HG03064 (cell line): ENCODE measurements around the gene MAST2.
"Not testable (repeated sequence)": the region's sequence is repeated elsewhere in the genome, so short reads cannot be mapped to it uniquely, and the experiment has no call there.

Source experiments
- ATAC-seq: cut with Tn5 transposase; IDR thresholded peaks from one replicate; pipeline ENCODE4 v1.9.1; 2021; ENCODE audit warnings: low read depth; ENCODE audit not compliant: unreplicated experiment

MAST2 gene

DNA sequence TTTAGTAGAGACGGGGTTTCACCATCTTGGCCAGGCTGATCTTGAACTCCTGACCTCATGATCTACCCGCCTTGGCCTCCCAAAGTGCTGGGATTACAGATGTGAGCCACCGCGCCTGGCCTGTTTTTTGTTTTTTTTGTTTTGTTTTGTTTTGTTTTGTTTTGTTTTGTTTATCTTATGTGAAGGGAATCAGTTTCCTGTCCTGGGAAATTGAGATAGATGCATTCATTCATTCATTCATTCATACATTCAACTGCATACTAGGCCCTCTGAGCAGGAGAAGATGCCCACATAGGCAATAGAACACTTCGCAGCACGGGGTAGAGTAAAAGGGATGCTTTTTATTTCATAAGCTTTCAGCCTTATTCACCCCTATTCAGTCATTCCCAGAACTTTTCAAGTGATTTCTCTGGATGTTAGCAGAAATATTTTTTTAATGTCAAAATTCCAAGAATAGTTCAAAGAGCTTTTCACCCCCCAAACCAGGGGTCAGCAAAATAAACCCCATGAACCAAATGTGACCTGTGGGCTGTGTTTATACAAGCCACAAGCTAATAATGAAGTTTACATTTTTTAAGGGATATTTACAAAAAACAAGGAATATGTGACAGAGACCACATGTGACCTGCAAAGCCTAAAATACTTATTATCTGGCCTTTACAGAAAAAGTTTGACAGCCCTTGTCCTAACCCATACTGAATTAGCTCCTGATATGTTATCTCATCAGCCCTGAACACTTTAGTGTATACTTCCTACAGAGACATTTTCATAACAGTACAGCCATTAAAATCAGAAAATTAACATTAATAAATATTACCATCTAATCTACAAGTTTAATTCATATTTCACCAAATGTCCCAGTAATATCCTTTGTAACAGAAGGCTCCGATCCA, 127.1 kb downstream of the MAST2 start:
- ATAC-seq: no peak

DNA sequence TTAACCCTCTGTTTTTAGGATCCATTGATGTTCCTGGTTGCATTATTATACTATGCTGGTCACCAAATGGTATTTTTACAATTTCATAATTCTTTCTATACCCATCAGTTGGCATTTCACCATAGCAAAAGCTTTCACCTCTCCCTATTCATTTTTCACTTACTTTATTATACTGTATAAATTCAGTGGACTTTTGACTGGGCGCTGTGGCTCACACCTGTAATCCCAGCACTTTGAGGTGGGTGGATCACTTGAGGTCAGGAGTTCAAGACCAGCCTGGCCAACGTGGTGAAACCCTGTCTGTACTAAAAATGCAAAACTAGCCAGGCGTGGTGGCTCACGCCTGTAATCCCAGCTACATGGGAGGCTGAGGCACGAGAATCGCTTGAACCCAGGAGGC, 128.8 kb downstream of the MAST2 start:
- not testable (repeated sequence) for ATAC-seq

DNA sequence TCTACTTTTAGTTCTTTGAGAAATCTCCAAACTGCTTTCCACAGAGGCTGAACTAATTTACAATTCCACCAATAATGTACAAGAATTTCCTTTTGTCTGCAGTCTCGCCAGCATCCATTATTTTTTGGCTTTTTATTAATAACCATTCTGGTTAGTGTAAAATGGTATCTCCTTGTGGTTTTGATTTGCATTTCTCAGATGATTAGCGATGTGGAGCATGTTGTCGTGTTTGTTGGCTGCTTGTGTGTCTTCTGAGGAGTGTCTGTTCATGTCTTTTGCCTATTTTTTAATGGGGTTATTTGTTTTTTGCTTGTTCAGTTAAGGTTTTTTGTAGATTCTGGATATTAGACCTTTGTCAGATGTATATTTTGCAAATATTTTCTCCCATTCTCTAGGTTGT, 131.5 kb downstream of the MAST2 start:
- no peak for ATAC-seq

DNA sequence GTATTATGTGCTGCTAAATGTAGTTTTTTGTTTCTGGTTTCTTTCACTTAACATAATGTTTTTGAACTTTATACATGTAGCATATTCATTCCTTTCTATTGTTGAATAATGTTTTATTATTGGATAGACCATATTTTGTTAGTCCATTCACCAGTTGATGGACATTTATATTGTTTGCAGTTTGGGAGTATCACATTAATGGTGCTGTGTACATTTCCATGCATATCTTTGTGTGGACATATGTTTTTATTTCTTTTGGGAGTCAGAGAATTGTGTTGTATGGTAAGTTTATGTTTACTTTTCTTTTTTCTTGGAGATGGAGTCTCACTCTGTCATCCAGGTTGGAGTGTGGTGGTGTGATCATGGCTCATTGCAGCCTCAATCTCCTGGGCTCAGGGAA, 134.6 kb downstream of the MAST2 start:
- no peak for ATAC-seq

DNA sequence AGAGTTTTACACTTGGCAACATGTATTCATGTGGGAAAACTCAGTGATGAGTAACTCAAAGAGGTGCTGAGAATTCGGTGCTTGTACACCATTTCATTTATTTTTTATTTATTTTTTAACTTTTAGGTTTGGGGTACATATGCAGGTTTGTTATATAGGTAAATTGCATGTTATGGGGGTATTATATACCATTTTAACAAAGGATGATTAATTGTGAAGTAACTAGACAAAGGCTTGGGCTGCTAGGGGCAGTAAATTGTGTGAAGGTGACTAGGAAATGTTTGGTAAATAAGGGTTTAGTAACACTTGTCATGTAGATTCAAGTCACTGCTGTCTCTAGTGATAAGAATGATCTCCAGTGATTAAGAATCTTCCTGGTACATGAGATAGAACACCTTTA, 139.0 kb downstream of the MAST2 start:
- no peak for ATAC-seq

DNA sequence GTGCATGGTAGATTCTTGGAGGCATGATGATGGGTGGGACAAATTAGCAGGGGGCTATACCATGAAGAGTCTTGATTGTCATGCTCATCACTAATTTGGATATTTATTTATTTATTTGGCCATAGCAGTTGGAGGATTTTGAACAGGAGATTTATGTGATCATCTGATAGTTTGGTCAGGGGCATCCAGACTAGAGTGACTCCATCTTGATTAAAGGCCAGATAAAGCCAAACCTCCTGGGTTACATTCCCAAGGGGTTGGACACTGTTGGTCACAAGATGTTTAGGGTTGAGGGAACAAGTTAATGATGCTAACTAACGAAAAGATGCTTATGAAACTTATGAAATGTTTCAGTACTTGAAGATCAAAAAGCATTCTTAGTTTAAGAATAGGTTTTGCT, 139.8 kb downstream of the MAST2 start:
- no peak for ATAC-seq

DNA sequence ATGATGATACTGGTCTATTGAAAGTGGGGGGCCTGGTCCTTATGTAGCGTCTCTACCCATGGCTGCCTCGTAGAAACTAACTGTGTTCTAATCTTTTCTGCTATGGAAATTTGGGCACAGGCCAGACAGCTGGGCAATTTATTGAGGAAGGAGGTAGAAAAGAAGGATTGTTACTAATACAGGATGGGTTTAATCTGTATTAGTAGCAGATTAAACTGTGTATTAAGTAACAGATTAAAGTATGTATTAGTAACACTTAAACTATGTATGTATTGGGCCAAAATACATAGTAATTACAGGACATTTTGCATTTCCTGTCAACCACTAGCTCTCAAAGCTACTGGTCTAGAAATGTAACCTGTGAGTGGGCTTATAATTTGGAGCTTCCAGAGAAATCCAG, 142.0 kb downstream of the MAST2 start:
- no peak for ATAC-seq

DNA sequence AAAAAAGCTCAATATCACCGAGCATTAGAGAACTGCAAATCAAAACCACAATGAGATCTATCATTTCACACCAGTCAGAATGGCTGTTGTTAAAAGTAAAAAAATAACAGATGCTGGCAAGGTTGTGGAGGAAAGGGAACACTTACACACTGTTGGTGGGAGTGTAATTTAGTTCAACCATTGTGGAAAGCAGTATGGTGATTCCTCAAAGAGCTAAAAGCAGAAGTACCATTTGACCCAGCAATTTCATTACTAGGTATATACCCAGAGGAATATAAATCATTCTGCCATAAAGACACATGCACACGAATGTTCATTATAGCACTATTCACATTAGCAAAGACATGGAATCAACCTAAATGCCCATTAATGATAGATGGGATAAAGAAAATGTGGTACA, 146.1 kb downstream of the MAST2 start:
- ATAC-seq: not testable (repeated sequence)

DNA sequence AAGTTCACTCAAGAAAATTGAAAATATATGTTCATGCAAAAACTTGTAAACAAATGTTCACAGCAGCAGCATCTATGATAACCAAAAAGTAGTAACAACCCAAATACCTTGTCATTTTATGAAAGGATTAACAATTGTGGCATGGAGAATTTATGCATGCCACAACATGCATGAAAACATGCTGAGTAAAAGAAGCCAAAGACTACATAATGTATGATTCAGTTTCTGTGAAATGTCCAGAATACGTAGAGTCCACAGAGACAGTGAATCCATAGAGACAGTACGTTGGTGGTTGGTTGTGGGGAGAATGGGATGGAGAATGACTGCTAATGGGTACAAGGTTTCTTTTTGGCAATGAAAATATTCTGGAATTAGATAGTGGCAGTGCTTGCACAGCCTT, 148.7 kb downstream of the MAST2 start:
- no peak for ATAC-seq

DNA sequence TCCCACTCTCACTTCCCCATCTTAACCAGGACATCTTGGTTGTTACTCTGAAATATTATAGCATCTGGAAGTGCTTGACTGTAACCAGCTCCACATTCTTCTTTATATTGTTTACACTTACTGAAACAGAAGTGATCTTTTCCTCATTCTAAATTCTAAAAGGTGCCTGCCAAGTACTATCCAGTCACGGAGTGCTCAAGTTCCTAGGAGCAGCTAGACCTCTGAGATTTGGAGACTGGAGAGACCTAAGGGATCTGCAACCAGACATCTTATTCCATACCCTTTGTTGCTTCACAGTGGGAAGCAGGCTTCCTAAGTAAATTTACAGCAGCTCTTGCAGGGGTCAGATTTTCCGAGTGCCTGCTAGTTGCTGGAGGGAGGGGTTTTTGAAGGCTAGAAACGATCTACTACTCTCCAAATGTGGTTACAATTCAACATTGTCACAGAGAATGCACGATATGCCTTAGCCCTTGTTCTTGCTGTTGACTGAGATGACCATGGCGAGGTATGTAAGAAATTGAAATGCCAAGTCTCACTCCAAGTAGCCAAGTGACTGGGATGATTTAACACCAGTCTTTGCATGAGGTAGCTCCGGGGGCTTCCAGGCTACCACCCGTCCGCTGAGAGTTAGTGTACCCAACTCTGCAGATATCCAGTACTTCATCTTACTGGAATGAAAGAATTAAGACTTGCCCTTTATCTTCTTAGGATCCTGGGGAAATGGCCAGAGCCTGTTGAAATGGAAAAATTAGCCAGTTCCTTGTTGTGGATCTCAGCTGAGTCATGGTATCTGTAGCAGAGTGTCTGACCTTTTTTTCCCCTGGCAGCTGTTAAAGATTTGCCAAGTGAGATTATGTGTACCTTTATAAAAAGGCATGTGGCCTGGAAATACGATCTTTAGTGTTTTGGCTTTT, 150.8 kb downstream of the MAST2 start:
- ATAC-seq: no peak

DNA sequence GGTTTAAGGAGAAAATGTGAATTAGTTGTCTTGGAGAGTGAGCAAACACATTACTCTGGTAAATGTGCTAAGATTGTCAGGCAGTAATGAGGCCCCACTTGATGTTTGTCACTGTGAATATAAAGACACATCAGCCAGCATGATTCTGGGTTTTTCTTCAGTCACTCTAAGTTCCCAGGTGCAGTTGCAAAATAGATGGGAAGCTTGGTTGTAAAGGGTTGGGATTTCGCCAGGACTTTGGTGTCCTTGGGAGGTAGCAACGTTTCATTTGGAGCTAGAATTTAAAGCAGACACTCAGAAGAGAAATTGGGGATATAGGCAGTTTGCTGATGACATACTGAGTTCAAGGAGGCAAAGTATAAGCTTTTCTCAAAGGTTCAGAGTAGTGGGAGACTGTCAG, 154.3 kb downstream of the MAST2 start:
- ATAC-seq: no peak

DNA sequence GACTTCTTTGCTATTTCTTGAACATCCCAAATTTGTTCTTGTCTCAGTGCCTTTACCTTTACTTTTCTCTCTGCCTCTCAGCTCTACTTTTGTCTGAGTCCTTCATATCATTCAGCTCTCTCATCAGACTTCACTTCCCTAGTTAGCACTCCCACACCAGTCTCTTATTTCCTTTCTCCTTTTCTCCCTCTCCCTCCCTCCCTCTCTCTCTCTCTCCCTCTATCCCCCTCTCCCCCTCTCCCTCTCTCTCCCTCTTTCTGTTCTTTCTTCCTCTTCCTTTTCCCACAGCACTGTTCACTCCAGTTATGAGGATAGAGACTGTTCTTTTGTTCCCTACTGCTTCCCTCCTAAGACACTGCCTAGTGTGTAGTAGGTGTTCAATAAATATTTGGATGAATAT, 154.9 kb downstream of the MAST2 start:
- ATAC-seq: no peak

DNA sequence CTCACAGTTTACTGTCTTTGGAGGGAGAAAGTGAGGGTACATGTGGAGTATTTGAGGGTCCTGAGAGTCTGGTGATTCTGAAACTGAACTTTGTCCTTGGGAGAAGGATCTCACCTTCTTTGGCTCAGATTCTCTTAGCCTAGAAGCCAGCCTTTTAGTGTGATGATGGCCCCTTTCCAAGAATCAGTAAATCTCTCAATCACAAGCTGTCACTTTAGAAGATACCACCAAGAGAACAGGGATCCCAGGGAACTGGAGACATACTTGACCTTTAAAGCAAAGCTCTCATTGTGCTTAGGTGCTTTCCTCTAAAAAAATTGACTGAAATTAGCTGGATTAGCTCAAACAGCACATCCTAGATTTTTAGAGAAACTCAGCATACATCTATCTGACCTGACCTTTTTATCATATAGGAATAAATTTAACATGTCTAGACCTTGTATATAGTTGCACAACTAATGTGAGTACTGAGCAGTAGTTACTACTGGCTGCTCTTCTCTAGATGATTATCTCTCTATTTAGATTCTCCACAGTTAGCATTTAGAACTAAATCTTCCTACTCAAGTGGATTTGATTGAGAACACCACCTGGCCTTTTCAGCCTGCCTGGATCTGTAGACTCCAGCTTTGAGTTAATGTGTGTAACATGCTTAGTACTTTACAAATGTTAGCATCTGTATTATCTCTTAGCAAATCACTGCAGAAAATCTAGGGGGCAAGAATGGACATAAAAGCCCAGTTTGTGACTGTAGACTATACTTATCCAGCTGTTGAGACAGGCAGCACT, 157.7 kb downstream of the MAST2 start:
- ATAC-seq: no peak

DNA sequence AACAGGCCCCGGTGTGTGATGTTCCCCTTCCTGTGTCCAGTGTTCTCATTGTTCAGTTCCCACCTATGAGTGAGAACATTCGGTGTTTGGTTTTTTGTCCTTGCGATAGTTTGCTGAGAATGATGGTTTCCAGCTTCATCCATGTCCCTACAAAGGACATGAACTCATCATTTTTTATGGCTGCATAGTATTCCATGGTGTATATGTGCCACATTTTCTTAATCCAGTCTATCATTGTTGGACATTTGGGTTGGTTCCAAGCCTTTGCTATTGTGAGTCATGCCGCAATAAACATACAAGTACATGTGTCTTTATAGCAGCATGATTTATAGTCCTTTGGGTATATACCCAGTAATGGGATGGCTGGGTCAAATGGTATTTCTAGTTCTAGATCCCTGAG, 158.5 kb downstream of the MAST2 start:
- not testable (repeated sequence) for ATAC-seq

DNA sequence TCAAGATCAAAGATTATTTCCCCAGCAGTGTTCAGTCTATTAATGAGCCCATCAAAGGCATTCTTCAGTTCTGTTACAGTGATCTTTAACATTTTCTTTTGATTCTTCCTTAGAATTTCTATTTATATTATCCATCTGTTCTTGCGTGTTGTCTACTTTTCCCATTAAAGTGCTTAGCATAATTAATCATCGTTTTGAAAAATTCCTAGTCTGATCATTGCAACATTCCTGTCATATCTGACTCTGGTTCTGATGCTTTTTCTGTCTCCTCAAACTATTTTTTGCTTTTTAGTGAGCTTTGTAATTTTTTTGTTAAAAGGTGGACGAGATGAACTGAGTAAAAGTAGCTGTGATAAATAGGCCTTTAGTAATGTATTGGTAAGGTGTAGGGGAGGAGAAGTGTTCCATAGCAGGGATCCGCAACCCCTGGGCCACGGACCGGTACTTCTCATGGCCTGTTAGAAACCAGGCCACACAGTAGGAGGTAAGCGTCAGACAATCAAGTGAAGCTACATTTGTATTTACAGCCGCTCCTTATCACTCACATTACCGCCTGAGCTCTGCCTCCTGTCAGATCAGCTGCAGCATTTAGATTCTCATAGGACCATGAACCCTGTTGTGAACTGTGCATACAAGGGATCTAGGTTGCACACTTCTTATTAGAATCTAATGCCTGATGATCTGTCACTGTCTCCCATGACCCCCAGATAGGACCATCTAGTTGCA, 165.7 kb downstream of the MAST2 start:
- ATAC-seq: no peak

DNA sequence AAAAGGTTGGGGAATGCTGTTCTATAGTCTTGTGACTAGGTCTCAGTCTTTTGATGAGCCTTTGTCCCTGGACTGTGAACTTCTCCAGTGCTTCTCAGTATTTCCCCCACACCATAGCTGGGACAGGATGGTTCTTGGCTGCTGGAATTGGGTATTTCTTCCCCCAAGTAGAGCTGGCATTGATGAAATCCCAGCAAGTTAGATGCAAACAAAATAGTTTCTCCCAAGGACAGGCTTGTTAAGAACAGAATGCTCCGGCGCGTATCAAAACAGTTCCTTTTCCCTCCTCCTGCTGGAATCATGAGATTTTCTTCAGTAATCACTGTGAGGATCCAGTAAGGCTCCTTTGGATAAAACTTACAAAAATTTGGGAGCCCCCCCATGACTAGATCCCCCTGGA, 166.5 kb downstream of the MAST2 start:
- ATAC-seq: no peak

DNA sequence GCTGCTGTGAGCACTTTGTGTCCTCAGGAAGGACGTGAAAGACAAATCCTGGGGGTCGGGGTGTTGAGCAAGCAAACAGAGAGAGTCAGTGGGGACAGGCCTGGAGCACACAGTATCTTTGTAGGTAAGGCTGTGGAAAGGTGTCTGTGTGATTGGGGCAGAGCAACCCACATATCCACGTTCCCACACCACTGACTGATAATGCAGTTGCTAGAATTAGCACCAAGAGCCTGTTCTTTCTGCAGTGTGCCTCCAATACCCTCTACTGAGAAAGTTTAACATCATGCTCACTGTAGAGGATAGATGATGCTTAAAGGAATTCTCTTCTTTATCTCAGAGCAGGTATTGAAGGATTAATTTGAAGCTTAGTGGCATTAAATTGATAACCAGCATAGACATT, 167.9 kb downstream of the MAST2 start:
- no peak for ATAC-seq

DNA sequence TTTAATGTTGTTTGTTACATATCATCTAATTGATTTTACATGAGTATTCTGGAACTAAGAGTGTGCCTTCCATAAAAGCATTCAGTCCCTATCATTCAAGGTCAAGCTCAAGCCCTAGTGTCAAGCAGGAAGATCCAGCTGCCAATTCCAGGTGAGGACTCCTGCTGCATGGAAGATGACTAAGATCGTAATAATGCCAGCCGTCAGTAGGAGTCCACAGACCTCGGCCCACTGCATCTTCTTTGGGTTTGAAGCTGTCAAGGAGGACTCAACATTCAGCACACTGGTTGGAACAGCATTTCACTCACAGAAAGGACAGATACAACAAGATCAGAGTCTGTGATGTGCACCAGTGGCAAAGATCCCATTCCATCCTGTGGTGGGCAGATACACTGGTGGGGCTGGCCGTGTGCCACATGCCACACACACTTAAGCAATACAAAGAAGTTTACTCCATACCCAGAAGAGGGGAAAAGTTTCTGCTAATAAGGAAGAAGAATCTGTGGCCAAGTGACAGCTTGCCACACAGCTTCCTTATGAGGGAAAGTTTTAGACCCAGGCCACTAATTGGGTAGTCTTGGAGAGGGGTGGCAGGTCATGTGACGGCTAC, 168.6 kb downstream of the MAST2 start:
- no peak for ATAC-seq

DNA sequence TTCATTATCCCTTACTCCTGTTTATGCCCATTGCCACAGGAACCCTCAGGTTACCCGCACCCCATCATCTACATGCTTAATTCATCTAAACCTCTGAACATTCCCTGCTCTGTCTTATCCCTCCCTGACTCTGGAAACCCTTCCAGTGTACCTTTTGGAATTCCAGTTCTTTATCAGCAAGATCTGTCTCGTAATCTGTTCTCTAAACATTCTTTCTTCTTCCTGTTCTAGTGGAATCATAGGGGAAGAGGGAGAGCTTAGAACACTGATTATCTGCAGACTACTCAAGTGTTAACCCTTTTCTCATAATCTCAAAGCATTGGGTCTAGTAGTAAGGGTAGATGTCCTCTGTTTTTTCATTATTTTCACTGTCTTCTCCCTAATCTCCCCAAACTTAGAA, 169.2 kb downstream of the MAST2 start:
- ATAC-seq: no peak

DNA sequence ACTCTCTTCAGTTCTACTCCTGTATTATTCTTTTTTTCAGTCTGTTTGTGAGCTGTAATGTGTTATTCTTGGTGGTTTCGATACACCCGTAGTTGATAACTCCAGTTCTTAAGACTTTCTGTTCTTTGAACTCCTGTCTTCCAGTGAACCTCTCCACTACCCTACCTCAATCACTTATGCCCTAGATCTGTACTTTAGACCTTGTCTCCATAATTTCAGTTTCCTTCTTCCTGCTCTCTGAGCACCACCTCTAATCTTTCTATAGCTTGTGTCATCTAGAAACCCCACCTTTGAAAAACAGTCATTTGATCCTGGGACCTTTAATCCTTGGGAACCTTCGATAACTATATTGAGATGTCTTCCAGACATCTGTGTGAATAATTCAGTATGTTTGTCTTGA, 169.7 kb downstream of the MAST2 start:
- no peak for ATAC-seq
